HG03457 (cell line): ENCODE results near the gene EGR4.
"Not testable (repeated sequence)": the region's sequence is repeated elsewhere in the genome, so short reads cannot be mapped to it uniquely, and the experiment has no call there.

Experiments
- ATAC-seq: cut with Tn5 transposase; IDR thresholded peaks from one replicate; pipeline ENCODE4 v1.9.1; 2021; ENCODE audit warnings: moderate number of reproducible peaks; ENCODE audit not compliant: unreplicated experiment

The EGR4 gene

GRCh38 chr2:73264332-73264606 is 29.1 kb downstream of the EGR4 start:
- no peak for ATAC-seq

GRCh38 chr2:73263540-73264331 is 29.6 kb downstream of the EGR4 start:
- ATAC-seq, result no peak

GRCh38 chr2:73262691-73263429 is 30.5 kb downstream of the EGR4 start:
- ATAC-seq, result not testable (repeated sequence)

- ATAC-seq, result no peak
Measured at GRCh38 chr2:73262108-73262651, 31.2 kb downstream of the EGR4 start.

- no peak for ATAC-seq
Measured at GRCh38 chr2:73260338-73260984, 32.9 kb downstream of the EGR4 start.

GRCh38 chr2:73259704-73260337 is 33.5 kb downstream of the EGR4 start:
- ATAC-seq, result no peak

- ATAC-seq, result no peak
Measured at GRCh38 chr2:73259276-73259675, 34.1 kb downstream of the EGR4 start.

- no peak for ATAC-seq
Measured at GRCh38 chr2:73258913-73259215, 34.5 kb downstream of the EGR4 start.

GRCh38 chr2:73258186-73258912 is 35.0 kb downstream of the EGR4 start:
- no peak for ATAC-seq

GRCh38 chr2:73257425-73258125 is 35.8 kb downstream of the EGR4 start:
- no peak for ATAC-seq

- ATAC-seq, result no peak
Measured at GRCh38 chr2:73257021-73257420, 36.3 kb downstream of the EGR4 start.

GRCh38 chr2:73256618-73256922 is 36.8 kb downstream of the EGR4 start:
- no peak for ATAC-seq

- ATAC-seq, result no peak
Measured at GRCh38 chr2:73255907-73256617, 37.3 kb downstream of the EGR4 start.

- no peak for ATAC-seq
Measured at GRCh38 chr2:73255007-73255644, 38.2 kb downstream of the EGR4 start.

GRCh38 chr2:73254343-73255006 is 38.9 kb downstream of the EGR4 start:
- ATAC-seq, result no peak

- ATAC-seq, result no peak
Measured at GRCh38 chr2:73253901-73254300, 39.4 kb downstream of the EGR4 start.

GRCh38 chr2:73253400-73253799 is 39.9 kb downstream of the EGR4 start:
- no peak for ATAC-seq

- ATAC-seq, result no peak
Measured at GRCh38 chr2:73252238-73253027, 40.9 kb downstream of the EGR4 start.
